Pons (tissue), 1 donor: Measurements from ENCODE around the gene DLX1.

Experiments
- DNase-seq: peaks from one replicate; pipeline ENCODE4 v3.0.0-alpha.2; 2016; ENCODE audit warnings: low spot score

Gene DLX1

DNA sequence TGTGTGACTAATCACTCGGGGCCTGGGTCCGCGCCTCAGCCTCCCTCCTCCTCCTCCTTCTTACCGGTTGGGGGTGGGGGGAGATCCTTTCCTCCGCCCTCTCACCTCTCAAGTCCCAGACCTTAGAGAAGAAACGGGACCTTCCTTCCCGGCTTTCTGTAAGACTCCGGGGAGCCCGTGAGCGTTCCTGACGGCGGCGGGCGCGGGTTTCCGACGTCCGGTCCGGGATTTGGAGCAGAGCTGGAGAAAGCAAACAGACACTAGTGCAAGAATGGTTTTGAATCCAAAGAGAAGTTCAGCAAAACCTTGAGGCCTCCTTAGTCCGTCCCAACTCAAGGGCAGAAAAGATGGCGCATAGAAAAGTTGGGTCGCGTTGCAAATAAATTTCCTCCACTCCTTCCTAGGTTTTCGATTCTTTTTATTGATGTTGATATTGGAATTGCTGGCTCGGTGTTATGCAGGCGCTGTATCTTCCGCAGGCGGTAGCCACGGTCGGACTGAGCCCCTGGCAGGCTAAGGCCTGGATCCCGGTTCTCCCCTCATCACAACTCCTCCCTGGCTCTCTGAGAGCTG lies 2.0 kb downstream of the DLX1 start:
- no peak for DNase-seq

DNA sequence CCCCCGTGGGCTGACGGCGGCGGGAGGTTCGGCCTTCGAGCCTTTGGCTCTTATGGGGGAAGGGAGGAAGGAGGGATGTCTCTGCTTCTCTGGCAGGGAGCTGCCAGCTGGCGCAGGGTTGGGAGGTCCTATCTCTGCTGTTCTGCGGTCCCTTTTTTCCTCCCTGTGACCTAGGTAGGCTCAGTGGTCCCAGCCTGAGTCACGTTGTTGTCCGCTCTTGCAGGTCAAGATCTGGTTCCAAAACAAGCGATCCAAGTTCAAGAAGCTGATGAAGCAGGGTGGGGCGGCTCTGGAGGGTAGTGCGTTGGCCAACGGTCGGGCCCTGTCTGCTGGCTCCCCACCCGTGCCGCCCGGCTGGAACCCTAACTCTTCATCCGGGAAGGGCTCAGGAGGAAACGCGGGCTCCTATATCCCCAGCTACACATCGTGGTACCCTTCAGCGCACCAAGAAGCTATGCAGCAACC lies 2.5 kb downstream of the DLX1 start:
- DNase-seq, result no peak

DNA sequence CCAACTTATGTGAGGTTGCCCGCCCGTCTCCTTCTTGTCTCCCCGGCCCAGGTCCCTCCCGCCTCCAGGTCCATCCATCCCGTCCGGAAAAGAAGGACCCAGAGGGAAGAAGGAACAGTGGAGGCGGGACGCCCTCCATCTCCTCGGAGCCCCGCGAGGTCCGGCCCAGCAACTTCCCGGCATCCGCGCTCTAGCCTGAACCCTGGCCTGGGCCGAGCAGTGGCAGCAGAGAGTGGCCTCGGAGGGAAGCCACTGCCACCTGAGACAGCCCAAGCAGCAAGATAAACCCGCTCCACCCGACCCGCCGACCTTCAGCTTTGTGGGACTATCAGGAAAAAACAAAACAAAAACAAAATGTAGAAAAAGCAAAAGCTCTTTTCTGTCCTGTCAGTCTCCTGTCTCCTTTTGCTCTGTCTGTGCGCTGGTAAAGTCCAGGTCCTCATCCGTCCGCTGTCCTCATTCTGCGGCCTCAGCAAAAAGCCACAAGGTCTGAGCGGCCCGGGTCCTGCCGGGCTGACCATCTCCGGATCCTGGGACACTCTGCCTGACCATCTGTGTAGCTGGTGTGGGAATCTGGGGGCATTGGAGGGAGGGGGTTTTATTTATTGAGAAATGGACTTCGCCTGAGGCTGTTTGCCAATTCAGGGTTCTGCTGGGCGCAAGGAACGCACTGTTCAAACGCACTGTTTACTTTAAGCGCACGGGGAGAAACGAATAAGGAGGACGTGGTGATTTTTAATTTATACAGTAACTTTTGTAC lies 3.1 kb downstream of the DLX1 start:
- no peak for DNase-seq

DNA sequence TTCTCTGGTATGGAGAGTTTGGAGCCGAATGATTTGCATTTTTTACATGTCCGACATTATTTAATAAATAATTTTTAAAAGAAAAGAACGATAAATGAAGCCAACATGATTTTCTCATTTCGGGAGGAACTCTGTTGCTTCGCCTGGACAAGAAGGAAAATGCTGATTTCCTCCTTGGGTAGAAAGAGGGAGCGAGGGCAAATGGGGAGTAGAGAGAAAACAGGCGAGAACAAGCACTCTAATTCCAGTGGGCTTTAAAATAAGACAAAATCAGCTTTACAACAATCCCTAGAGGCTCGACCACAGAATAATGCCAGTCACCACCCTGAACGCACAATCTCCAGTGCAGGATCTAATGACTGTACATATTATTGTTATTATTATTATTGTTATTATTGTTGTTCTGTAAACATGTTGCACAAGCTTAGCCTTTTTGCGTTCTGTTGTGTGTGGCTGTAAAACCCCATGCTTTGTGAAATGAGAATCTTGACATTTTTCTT lies 3.7 kb downstream of the DLX1 start:
- DNase-seq, result no peak

DNA sequence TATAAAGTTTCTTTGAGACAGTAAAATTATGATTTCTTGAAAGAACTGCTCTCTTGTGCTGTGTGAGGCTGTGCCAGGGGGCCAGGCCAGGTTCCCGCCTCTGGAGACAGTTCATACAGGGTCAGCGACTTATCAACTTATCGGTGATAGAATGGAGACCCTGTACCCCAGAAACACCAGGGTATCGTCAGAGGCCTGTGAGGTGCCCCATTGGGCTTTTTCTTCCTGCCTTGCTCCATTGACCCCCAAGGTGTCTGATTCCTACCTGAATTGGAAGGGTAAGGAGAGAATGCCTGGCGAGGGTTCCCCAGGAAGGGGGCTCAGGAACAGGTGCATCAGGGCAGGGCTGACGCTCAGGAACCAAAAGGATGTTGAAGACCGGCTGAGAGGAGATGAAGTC lies 4.3 kb downstream of the DLX1 start:
- no peak for DNase-seq

DNA sequence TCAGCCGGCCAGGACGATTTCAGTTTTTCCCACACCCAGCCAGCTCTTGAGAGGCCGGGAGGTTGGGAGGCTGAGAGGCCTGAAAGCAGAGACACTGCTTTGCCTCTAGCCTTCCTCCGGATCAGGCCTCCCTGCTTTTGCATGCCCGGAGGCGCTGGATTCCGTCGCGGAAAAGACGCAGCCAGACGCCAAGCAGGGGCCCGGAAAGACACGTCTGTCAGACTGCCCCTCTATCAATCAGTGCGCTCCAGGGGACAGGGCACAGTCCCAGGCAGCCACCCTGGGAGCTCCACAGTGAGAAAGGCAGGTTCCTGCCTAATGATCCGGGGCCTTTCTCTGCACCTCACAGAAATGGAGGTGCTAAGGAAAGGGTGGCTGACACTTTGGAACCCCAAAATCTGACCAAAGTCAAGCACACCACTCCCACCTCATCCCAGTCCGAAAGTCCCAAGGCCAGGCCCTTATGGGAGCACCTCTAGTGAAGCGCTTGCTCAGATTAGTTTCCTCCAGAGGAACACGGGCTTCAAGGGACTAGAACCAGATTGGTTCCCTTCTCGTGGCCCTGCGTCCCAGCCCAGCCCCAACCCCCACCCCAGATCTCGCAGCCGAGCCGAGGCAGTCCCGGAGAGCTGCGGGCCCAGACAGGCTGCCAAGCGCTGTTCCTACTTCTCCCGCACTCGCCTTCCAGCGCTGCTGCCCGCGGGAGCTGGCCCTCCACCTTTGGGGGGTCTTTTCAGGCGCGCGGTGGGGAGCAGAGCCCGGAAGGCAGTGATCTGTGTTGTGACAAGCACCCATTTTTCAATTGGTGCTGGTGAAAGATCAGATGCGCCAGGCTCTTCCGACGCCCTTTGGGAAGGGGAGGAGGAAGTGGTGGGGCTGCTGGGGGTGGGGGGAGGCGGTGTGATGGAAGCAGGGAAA lies 5.0 kb downstream of the DLX1 start:
- no peak for DNase-seq

DNA sequence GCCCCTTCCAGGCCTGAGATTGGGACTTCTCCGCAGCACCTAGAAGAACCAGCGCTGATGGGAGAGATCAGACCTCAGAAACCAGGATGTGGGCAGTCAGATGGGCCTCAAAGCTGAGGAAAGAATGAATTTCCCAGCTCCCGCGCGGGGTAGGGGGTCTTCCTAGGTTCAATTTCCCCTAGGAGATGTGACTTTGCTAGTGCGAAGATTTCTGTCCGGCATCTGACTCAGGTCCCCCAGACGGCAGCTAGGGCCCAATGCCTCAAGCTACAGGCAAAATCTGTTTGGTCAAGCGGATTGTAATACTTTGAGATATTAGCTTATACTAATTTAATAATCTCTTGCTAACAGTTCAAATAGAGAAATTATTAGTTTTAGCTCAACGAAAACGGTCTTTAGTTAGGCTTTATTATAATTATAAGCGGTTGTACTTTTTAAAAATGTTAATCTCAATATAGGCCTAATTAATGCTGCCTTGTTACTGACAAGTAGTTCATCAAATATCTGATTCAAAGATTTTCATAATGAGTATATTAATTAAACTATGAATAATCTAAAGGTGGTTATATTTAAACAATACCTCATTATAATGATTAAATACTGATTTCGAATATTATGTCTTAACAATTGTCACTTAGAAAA lies 5.8 kb downstream of the DLX1 start:
- DNase-seq, result no peak

DNA sequence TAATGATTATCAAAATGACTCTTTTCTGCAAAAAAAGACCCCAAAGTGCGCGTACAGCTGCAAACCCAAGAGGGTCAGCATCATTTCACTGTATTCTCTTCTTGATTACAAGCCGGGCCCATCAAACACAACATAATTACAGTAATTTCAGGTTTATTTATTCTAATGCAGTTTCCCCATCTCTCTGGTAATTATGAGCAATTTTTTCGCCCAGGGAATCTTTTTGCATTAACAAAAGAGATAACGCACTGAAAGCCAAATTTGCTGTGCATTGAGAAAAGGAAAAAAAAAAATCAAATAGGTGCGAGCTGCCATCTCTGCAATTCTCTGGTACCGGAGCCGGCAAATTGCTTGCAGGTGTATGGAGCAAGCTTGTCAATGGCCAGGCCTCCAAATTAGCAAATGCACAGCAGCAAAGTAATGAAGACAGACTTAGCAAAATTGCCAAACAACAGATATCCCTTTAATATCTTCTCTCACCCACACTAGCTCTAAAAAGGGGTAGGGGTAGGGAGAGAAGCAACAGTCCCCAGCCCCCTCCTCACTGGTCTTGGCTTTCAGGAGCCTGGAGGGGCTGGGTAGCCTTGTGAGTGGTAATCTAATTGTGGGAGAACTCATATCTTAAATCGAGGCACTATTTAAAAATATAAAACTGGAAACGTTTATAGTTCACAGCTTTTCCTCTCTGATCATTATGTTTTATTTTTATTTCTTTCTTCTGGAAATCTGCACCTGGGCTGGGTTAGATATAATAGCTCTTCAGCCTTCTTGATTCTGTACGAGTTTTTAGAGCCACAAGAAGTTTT lies 6.7 kb downstream of the DLX1 start:
- DNase-seq, result no peak

DNA sequence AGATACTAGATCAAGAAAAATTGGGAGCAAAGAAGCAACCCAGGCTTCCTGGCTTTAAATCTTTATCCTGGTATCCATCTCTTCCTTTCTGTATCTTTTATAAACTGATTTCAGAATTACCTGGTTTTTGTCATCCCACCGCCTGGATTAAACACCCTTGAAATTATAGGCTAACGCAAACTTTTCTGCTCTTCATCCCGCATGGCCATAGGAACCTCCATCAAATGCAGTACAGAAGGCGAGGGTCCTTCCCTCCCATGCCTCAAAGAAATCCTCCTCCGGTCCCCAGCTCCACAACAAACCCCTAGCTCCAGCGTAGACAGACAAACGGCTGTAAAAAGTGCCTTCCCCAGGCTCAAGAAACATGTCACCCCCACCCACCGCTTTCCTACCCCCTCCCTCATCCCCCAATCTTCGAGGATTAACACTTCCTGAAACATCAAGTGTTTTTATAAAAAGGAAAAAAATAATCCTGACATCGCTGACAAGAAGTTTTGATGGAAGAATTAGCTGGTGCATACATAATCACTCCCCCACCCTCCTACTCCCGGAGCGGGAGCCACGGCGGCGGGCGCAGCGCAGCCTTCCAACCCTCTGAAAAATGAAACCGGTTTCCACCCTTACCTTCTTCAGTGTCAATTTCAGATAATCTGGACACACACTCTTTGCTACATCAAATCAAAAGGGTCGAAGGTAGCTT lies 7.6 kb downstream of the DLX1 start:
- DNase-seq, result no peak

DNA sequence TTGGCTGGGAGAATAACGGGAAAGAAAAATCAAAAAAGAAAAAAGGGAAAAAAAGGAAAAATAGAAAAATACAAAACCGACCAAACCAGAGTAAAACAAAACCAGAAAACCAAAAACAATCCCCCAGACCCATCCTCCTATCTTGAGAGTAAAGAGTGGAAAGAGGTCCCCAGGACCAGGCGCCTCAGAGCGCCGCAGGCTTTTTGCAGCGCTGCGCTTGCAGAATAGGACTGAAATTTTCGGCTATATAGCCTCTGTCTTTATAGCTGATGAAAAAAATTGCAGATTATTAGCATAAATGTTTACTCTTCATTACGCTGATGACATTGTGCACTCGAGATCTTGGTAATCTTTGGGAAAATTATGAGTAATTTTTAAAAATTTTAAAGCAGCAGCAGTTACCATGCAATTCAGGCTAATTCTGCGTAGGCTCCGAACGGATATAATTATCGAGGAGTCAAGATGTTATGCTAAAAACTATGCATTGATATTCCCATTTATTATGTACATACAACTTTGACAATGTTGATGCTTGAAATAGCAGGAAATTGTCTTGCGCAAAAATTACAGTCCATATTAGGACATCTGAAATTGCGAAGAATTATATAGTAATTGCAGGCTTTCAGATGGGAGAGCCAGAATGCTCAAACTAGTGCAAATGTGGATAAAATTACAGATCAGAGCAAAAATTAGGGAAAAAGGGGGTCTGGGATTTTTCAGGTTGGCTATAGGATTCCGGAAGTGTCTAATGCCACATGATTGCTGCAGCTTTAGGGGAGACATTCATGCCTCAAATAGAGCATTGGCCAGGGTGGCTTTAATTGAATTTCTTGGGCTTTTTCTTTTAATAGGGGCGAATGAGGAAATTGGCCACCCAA lies 8.3 kb downstream of the DLX1 start:
- no peak for DNase-seq

DNA sequence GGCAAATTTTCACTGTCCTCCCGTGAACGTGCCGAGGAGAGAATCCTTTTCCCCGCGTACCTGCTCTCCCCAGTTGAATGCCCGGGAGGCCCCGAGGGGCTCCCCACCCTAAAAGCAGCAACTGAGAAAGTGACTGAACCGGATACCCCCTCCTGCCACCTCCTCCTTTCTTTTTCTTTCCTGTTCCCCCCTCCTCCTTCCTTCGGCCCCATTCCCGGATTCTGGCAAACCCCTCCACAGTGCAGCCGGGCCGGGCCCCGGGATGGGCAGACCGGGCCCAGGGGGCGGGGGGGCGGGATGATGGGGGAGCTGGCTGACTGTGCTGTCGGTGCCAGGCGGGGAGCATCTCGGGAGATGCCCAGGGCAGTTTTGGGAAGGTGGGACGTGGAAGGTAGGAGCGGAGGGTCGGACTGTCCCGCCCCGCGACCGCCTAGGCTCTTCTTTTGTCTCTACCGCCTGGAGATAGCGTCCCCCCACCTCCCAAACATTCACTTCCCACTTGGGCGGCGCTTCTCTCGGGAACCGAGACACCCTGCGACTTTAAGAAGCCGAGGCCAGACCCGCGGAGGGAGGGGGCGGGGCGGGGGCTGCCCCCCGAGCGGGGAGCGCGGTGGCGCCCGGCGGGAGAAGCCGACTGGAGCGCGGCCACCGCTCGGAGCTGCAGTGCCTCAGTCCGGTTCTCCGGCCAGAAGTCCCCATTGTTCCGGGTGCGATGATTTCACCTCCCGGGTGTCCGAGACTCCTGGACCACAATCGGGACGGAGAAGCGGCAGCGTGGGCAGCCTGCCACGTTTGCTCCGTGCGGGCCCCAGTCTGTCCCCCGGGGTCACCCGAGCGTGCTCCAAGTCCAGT lies 9.2 kb downstream of the DLX1 start:
- no peak for DNase-seq

DNA sequence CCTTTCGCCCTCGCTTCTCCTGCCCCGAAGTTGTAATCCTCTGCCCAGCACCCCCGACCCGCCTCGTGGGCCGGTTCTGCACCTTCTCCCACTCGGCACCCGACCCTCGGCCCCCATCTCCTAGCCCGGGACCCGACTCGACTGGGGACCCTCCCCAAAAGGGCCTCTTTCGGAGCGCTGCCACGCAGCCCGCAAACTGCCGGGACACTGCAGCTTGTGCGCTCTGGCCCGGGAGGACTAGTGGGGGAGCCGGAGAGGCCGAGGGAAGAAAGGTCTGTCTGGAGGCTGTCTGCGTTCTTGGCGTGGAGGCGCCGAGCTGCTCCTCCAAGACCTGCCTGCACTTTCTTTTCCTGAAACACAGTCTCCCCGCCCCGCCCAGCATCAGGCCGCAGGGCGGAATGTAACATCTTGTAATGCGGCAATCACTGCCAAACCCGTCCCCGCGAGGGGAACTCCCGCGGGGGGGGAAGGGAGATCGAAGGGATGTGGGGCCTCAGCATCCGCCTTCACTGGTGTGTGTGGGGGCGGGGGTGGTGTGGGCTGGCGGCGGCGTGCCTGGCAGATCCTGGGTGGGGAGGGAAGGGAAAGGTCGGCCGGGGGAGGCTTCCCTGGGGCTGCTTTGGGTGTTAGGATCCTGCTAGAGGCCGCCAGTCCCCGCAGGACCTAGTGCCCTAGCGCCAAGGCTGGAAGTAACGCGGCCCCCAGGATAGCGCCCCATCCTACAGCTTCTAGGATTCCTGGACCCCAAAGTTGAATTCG lies 10.0 kb downstream of the DLX1 start:
- DNase-seq, result no peak

DNA sequence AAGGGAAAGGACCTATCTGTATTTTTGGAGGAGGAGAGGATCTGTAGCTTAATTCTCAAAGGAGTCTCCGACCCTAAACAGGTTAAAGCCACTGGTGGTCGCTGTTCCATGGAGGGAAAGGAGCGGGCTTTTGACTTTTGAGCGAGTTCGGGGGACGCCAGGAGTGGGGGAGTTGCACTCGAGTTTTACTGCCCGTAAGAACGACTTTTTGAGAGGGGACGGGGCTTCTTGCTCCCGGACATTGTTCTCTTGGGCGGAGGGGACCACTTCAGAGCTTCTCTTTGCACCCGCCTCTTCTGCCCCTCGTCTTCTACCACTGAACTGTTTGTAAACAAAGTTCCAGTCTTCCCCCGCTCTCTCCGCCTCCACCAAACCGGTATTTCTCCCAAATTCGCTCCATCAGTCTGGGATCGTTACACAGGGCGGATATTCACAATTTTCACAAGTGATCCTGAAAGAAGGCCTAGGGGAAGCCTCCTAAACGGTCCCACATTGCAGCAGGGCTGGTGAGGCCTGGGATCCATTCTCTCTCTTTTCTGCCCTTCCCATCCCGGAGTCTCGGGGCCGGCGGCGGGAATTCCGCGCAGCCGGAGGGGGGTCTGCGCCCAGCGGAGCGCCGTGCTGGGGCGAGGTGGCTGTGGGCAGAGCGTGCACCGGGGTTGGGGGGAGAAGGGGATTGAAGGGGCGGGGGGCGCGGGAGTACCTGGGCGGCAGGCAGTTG lies 10.8 kb downstream of the DLX1 start:
- DNase-seq, result no peak

DNA sequence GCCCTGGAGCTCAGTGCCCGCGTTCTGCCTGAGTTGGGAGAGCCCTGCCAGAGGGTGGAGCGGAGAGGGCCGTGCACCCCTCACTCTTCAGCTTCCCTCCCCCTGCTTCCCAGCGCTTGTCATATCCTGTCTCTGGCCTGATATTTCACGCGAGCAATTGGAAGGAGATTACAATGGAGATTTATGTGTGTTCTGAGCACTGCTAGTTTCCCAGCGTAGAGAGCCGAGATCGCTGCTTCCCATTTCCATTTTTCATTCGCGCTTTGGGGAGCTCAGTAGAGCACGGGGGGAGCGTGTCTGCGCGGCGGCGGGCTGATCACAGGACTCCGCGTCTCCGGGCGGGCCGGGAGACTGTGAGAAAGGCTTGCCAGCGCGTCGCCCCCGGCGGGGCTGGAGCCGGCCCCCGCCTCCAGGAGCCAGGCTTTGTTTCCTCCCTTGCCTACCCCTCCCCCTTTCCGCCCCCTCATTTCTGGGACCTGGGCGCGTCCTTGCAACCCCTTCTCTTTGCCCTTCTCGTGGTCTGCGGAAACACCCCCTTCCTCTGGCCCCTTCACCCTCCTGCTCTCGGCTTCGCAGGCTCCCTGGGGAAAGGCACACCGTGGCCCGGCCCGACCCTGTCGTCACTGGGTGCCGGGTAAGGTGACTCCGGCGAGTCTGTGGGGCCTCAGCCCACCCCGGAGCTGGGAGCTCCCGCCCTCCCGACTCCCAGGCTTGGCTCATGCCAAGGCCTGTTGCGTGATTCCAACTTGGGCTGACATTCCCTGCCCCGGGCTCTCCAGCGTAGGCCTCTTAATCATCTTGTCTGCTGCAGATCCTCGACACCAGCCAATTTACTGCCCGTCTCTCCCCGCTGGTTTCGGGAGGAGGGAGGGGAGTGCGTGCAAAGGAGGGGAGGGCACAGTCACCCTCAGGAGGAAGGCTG lies 11.6 kb downstream of the DLX1 start:
- DNase-seq, result no peak

DNA sequence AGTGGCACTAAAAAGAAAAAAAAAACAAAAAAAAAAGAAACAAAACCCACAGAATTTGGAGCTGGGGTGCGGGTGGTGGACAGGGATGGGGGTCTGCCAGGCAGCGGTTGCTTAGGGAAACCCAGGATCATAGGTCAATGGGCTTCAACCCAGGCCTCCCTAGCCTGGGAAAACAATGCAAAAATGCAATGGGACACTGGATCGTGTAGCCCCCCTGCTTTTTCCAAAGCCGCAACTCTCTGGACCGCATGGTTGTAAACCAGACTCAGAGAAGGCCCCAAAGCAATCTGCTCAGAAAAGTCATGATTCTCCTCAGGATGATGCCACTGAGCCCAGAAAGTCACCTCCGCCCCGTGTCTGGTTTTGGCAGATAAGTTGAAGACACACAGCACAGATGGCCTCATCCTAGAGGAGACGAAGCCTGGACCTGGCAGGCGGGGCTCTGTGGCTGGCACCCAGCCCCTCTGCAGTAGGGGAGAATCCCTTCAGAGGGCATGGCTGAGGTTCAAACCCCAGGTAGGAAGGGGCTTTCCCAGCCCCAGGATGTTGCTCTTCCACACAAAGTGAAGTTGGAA lies 12.3 kb downstream of the DLX1 start:
- DNase-seq, result no peak

DNA sequence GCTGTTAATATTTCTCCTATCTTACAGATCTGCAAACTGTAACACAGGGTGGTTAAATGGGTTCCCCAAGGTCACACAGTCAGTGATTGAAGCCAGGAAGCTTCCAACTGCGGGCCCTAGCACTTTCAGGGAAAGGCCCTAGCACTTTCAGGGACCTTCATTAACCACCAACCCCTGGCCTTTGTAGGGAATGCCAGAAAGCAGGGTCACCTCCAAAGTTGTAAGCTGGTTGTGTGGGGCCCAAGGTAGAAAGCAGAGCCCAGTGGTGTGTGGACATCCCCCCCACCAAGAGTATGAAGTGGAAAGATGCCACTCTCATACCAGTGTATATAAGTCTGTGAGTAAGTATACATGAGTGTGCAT lies 13.0 kb downstream of the DLX1 start:
- no peak for DNase-seq
